ENCODE data around the gene HEATR9.

DNA sequence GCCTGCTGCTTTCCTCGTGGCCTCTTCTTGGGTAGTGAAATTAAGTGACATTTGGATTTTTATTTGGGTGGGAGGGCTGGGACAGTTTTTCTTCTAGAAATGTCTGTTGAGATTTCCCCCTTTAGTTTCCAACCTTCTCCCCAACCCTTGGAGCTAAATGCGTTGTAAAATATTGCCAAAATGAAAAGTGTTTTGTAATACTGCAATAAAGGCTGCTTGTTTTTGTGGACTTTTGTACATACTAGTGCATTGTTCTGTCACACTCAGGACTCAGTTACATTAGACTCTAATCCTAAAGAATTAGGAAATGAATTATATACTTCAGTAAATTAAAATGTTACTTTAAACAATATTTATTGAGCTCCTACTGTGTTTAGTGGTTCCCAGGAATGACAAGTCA, 21.7 kb downstream of the HEATR9 start:
- TF ChIP-seq ZNF274 (IDR thresholded peaks at IDR 0.05; ENCODE audit: low read depth, low read length) (no peak), YY1 (IDR thresholded peaks at IDR 0.05; ENCODE audit: insufficient read depth, insufficient read length) (no peak)
